Choroid plexus epithelial cell (primary cell): ENCODE results near the gene CXCR4.

Experiments used
- DNase-seq: peaks from one replicate; pipeline ENCODE4 v3.0.0-alpha.2; 2010; ENCODE audit warnings: low read depth
- H3K4me3 ChIP-seq: 2 replicates; pipeline ENCODE4 v1.5.1; 2011; ENCODE audit warnings: low read depth, mild to moderate bottlenecking, control low read depth, low read length, moderate library complexity
- TF ChIP-seq, protein P1 (sequence below): conservative IDR thresholded peaks from 2 replicates; pipeline ENCODE4 v1.5.1; 2011; ENCODE audit warnings: low read depth, mild to moderate bottlenecking, control low read depth, inconsistent platforms, low read length, moderate library complexity

The CXCR4 gene

DNA sequence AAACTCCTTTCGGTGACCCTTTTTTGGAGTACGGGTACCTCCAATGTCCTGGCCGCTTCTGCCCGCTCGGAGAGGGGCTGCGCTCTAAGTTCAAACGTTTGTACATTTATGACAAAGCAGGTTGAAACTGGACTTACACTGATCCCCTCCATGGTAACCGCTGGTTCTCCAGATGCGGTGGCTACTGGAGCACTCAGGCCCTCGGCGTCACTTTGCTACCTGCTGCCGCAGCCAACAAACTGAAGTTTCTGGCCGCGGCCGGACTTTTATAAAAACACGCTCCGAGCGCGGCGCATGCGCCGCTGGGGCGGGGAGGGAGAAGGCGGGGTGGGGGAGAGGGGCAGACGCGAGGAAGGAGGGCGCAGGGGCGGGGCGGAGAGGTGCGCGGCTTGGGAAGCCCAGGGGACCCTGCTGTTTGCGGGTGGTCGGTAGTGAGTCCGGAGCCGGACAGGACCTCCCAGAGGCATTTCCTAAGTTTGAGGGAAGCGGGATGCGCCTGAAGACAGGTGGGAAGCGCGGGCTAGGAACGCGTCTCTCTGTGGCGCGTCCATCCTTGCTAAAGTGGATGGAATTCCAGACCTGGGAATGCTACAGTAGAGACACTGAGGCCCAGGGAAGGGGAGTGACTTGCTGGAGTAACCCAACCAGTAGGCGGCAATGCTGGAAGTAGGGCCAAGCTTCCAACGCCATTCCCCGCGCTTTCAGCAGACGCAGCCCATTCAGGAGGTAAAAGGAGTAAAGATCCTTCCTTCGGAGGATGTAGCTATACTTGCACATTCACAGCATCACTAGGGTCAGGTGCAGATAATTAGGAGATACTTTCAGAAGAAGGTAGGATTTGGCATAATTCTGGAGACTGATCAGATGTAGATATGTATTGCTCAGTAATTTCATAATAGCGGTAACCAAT lies at the start of gene CXCR4:
Gene CXCR4 (minus strand): TSS at position 241 of the 910 bp plus-strand sequence. CDS start 89 bp downstream, at position 152.
- DNase-seq: peak; percentile 19
- TF ChIP-seq, protein P1, sequence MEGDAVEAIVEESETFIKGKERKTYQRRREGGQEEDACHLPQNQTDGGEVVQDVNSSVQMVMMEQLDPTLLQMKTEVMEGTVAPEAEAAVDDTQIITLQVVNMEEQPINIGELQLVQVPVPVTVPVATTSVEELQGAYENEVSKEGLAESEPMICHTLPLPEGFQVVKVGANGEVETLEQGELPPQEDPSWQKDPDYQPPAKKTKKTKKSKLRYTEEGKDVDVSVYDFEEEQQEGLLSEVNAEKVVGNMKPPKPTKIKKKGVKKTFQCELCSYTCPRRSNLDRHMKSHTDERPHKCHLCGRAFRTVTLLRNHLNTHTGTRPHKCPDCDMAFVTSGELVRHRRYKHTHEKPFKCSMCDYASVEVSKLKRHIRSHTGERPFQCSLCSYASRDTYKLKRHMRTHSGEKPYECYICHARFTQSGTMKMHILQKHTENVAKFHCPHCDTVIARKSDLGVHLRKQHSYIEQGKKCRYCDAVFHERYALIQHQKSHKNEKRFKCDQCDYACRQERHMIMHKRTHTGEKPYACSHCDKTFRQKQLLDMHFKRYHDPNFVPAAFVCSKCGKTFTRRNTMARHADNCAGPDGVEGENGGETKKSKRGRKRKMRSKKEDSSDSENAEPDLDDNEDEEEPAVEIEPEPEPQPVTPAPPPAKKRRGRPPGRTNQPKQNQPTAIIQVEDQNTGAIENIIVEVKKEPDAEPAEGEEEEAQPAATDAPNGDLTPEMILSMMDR: peak; percentile 13

DNA sequence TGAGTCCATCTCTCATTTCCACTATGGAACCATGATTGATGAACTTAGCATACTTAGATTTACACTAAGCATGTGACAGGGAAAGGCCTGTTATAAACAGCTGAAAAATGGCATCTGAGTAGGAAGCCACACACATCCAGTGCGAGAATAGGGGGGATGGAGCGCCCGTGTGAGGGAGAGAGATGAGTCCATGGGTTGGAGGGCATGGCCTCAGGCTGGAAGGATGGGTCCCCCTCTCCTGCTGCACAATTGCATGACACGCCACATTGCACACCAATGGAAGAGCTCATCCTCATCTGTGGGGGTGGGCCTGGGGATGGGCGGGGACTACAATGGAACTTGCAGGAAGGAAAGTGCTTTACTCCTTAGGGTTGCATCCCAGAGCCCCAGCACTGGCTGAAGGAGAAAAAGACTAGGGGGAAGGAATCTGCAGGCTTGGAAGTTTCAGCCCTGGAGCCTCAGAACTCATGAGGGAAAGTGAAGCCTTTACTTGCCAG lies 46.4 kb upstream of the CXCR4 start:
- no peak for DNase-seq
- no peak overlapping the region for H3K4me3 ChIP-seq
- TF ChIP-seq, protein P1: no peak

More for the DNA sequence above, at the start of gene CXCR4:
- H3K4me3 ChIP-seq: peak within 1 kb of the TSS; percentile 34

DNA sequence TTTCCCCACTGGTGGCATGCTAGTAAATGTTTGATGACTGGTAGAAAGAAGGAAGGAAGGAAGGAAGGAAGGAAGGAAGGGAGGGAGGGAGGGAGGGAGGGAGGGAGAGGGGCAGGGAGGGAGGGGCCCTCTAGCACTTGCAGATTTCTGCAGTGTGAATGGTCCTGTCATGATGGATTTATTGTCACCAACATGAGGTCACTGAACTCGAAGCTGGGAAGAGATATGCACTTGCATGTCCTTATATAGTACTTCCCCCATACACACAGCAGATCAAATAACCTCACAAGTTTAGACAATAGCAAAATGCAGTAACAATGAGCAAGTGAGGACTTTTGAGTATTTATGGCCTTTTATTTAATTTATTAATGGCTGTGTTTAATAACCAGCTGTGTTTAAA lies 44.5 kb upstream of the CXCR4 start:
- DNase-seq: no peak
- TF ChIP-seq, protein P1: no peak
- H3K4me3 ChIP-seq: no peak overlapping the region

DNA sequence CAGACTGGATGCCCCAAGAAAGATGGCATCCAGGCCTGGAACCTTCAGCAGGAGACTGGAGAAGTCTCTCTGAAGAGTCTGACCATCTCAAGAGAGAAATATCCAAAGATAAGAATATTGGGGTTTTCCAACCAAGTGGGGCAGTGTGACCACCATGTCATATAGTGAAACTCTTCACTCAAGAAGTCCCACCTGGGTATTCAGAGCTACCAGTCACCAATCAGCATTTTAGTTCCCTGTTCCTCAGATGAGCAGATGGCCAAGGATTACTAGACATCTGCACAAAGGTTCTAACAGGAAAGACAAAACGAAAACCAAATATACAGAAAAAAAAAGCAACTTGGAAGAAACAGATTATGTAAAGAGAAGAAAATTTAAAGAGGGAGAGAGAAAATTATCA lies 38.5 kb upstream of the CXCR4 start:
- H3K4me3 ChIP-seq: no peak overlapping the region
- no peak for DNase-seq
- TF ChIP-seq, protein P1: no peak

DNA sequence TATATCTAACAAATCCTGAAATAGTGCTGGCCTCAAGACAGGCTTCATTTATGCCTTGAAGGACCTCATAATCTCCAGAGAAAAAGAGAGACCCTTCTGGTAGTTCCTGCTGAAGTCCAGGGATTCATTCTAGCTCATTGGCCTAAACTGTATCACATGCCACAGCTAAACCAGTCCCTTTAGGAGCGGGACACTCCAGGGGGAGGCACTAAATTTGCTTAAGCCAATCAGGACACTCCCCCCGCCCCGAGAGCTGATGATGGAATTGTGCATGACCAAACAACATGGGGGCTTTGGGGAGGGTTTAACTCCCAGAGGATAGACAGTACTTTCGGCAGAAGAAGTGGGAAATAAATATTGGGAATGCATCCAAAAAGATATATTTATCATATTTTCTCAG lies 36.4 kb upstream of the CXCR4 start:
- H3K4me3 ChIP-seq: no peak overlapping the region
- no peak for DNase-seq
- TF ChIP-seq, protein P1: no peak

DNA sequence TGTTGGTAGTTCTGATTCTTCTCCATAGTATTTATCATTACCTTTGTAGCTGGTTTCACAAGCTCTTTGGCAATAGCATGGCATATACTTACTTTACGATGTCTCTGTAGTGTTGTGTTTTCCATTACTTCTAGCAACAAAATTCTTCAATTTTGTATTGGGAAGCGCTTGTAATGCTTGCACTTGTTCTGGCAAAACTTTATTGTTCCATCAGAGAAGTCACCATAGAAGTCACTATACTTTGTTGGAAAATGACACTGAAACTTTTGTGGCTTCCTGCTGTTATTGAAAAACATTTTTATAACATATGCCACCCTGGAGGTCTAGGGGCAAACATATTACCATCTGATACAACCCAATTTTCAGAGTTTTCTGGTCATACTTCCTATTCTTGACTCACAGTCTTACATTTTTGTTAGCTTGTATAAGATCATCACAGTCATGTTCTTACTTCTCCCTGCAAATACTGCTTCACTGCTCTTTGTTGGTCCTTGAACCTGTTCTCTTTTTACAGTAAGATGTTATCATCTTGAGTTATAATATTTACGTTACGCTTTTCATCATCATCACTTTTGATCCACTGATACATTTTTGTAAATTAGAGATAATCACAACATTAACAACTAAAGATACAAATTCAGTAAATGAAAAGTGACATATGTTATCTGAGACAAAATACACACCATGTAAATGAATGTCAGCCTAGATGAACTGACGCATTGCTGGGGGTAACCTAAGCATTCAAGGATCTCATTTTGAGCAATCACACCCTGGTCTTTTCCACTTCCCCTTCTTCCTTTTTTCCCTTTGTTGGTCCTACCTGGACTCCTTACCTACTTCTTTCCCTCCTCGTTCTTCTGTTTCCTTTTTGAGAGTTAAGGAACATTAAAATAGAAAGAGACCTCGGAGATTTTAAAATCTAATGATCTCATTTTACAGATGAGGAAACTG lies 33.3 kb upstream of the CXCR4 start:
- TF ChIP-seq, protein P1: no peak
- DNase-seq: no peak
- H3K4me3 ChIP-seq: no peak overlapping the region
